AG04450 (cell line): ENCODE measurements around the gene SBF1. TPM values are rescaled to one million over a fixed set of nuclear protein-coding genes. Genes with fewer than 3 reads are reported as not detected.

ENCODE experiments used
- CTCF ChIA-PET: fragments of 300-600, 350-600 bp; formaldehyde crosslinking; extraction: SDS; loops from one replicate; lab custom pipeline; 2022; ENCODE audit warnings: antibody characterized with exemption, inconsistent platforms; lab: Charles Lee
- POLR2A ChIA-PET: fragments of 350-600 bp; formaldehyde crosslinking; extraction: SDS; loops from one replicate; lab custom pipeline; 2021; ENCODE audit warnings: antibody characterized with exemption, inconsistent platforms; lab: Yijun Ruan, JAX
- DNase-seq: peaks from one replicate; pipeline ENCODE4 v3.0.0-alpha.2; 2011; ENCODE audit warnings: low read depth, low spot score
- H3K27ac ChIP-seq: one replicate; pipeline ENCODE4 v1.5.1; 2012; ENCODE audit warnings: low read depth, low read length, control low read depth
- H3K27me3 ChIP-seq: one replicate; pipeline ENCODE4 v1.6.0; 2012; ENCODE audit warnings: low read length; ENCODE audit not compliant: control insufficient read depth, insufficient read depth
- H3K4me3 ChIP-seq: 2 replicates; pipeline ENCODE4 v1.5.1; 2011; ENCODE audit warnings: mild to moderate bottlenecking, low read depth, low read length, control low read depth
- H3K9me3 ChIP-seq: 2 replicates; pipeline ENCODE4 v1.5.1; 2012; ENCODE audit warnings: low read length; ENCODE audit not compliant: control insufficient read depth, insufficient read depth
- polyA minus RNA-seq: library from RNA; depleted of rRNA, polyadenylated mRNA; stranded (reverse); fragments of >200 nt; gene quantifications from 2 replicates; pipeline ENCODE4 v1.2.3, GENCODE V29; 2011; rRNA and poly(A)+ RNA removed
- polyA plus RNA-seq: library from polyadenylated mRNA; depleted of rRNA; stranded (reverse); fragments of >200 nt; gene quantifications from 2 replicates; pipeline ENCODE4 v1.2.3, GENCODE V29; 2011; rRNA removed
- TF ChIP-seq, protein P1 (sequence below): IDR thresholded peaks from 2 replicates; pipeline ENCODE4 v1.5.1; 2011; ENCODE audit warnings: low read depth, low read length, control low read depth, inconsistent platforms

SBF1 gene, protein sequence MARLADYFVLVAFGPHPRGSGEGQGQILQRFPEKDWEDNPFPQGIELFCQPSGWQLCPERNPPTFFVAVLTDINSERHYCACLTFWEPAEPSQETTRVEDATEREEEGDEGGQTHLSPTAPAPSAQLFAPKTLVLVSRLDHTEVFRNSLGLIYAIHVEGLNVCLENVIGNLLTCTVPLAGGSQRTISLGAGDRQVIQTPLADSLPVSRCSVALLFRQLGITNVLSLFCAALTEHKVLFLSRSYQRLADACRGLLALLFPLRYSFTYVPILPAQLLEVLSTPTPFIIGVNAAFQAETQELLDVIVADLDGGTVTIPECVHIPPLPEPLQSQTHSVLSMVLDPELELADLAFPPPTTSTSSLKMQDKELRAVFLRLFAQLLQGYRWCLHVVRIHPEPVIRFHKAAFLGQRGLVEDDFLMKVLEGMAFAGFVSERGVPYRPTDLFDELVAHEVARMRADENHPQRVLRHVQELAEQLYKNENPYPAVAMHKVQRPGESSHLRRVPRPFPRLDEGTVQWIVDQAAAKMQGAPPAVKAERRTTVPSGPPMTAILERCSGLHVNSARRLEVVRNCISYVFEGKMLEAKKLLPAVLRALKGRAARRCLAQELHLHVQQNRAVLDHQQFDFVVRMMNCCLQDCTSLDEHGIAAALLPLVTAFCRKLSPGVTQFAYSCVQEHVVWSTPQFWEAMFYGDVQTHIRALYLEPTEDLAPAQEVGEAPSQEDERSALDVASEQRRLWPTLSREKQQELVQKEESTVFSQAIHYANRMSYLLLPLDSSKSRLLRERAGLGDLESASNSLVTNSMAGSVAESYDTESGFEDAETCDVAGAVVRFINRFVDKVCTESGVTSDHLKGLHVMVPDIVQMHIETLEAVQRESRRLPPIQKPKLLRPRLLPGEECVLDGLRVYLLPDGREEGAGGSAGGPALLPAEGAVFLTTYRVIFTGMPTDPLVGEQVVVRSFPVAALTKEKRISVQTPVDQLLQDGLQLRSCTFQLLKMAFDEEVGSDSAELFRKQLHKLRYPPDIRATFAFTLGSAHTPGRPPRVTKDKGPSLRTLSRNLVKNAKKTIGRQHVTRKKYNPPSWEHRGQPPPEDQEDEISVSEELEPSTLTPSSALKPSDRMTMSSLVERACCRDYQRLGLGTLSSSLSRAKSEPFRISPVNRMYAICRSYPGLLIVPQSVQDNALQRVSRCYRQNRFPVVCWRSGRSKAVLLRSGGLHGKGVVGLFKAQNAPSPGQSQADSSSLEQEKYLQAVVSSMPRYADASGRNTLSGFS (N-terminal part only)
- polyA plus RNA-seq, result 16.4 and 20.5 TPM in 2 replicates
- polyA minus RNA-seq, result 41.7 and 50.4 TPM in 2 replicates

DNA sequence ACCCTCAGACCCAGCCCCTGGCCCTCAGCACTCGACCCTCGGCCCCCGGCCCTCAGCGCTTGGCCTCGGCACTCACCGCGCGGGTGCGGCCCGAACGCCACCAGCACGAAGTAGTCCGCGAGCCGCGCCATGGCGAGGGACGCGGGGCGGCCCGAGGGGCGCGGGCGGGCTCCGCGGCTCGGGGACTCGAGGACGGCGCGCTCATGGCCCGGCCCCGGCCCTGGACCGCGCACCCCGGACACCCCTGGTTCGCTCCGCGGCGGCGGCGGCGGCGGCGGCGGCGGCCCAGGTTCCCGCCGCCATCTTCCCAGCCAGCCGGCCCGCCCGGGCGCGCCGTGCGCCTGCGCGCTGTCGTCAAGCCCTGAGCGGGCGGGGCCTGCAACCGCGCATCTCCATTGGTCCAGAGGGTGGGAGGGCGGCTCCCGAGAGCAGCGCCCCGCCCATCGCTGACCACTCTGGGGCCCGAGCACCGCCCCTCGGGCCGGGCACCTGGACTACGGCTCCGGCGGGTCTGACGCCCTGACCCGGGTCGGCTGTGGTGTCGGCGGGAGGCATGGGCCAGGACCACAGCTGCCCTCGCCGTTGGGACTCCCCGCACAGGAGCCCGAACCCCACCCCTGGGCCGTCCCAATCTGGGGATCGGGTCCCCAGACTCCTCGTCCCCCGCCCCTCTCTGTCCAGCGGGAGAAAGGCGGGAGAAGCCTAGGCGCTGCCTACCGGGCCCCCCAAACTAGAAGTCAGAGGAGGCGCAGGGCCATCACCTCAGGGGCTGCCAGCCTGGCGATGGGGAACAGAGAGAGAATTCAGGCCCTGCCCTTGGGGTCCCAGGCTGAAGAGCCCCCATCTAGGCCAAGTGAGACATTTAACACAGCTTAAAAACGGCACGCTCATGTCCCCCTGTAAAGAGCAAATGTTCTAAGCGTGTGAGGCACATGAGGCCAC lies at the start of gene SBF1:
SBF1 (minus strand) TSS at position 326 of the 942 bp plus-strand sequence; CDS start at position 131, 195 bp downstream.
- peak; percentile 48 for DNase-seq
- TF ChIP-seq, protein P1, sequence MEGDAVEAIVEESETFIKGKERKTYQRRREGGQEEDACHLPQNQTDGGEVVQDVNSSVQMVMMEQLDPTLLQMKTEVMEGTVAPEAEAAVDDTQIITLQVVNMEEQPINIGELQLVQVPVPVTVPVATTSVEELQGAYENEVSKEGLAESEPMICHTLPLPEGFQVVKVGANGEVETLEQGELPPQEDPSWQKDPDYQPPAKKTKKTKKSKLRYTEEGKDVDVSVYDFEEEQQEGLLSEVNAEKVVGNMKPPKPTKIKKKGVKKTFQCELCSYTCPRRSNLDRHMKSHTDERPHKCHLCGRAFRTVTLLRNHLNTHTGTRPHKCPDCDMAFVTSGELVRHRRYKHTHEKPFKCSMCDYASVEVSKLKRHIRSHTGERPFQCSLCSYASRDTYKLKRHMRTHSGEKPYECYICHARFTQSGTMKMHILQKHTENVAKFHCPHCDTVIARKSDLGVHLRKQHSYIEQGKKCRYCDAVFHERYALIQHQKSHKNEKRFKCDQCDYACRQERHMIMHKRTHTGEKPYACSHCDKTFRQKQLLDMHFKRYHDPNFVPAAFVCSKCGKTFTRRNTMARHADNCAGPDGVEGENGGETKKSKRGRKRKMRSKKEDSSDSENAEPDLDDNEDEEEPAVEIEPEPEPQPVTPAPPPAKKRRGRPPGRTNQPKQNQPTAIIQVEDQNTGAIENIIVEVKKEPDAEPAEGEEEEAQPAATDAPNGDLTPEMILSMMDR, result no peak
- peaks cover 5% of the 10 kb centered on the region for H3K27me3 ChIP-seq
- H3K9me3 ChIP-seq, result no peaks in the 10 kb centered on the region; the same call in 1 of the 2 replicates
- CTCF ChIA-PET, result no interaction called here
- H3K27ac ChIP-seq, result peak within 1 kb of the TSS; percentile 75
- POLR2A ChIA-PET, result interaction anchor here (0.5 to 0.7 kb wide), 2 partner anchors 100 to 156 kb away, joined by 4 to 6 read pairs; no protein-coding TSS in a partner anchor
- H3K4me3 ChIP-seq, result peak within 1 kb of the TSS; percentile 69

DNA sequence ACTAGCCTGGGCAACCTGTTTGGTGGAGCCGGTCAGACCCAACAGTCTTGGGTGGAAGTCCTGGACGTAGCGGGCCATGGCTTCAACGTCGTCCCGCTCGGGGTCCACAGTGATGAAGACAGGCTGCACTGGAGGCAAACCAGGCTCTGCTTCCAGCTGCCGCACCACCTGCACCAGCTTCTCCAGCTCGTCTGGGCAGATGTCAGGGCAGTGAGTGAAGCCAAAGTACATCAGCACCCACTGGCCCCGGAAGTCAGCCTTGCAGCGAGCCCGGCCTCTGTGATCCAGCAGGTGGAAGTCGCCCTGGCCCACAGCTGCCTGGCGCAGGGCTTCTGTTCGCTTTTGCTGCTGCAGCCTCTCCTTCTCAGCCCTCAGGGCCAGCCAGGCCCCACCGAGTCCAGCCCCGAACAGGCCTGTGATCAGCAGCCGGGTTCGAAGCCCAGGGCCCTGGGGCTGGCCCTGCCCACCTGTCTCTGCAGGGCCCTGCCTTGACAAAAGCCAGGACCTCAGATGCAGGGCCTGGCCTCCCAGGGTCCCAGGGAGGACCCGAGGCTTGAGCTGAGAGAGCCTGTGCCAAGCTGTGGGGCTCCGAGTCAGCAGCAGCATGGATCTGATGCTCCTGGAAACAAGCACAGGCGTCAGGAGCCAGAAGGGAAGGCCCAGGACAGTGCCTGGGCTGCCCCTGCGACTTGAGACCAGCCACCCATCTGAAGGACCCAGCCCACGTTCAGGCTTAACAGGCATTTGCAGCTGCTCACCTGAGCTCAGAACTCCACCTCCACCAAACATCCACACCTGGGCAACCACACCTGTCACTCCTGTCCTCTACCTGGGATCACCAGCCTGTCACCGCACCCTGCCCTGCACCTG lies 49.2 kb upstream of the SBF1 start:
- ChIA-PET CTCF (interaction anchor here (2.3 to 2.6 kb wide), 4 partner anchors 15 to 97 kb away, joined by 12 to 32 read pairs (median 20); partner anchors contain the start of genes LMF2, NCAPH2 and SYCE3), POLR2A (interaction anchor here (1.5 to 2.1 kb wide), 4 partner anchors 8 to 79 kb away, joined by 3 to 15 read pairs (median 7); no protein-coding TSS in a partner anchor)
- Histone ChIP-seq H3K27me3 (no peaks in the 10 kb centered on the region), H3K27ac (no peak overlapping the region), H3K9me3 (no peaks in the 10 kb centered on the region; the same call in 1 of the 2 replicates), H3K4me3 (peak overlapping the region; percentile 81)
- TF ChIP-seq, protein P1, result no peak
- no peak for DNase-seq

DNA sequence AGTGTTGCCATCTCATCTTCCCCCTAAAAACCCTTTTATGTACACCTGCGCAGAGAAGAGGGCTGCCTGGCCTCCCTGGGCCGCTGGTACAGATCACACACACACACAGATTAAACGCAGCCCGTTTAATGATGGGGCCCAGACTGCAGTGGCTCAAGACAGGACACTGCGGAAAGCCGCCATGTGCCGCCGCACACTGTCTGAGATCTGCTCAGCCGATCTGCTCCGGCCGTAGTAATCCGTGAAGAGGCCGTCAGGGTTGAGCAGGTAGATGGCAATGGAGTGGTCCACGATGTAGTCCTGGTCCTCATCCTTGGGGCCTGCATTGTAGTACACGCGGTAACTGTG lies 48.6 kb upstream of the SBF1 start:
- CTCF ChIA-PET, result no interaction called here
- Histone ChIP-seq H3K27me3 (no peaks in the 10 kb centered on the region), H3K9me3 (no peaks in the 10 kb centered on the region; the same call in 1 of the 2 replicates), H3K4me3 (no peak overlapping the region), H3K27ac (no peak overlapping the region)
- POLR2A ChIA-PET, result no interaction called here
- TF ChIP-seq, protein P1, result no peak
- no peak for DNase-seq
